Prostate gland (tissue), 2 donors: Measurements from ENCODE around the gene WNK4. TPM values are rescaled to one million over a fixed set of nuclear protein-coding genes. Genes with fewer than 3 reads are reported as not detected.

ENCODE experiments used
- DNase-seq: peaks from one replicate; pipeline ENCODE4 v3.0.0-alpha.2; 2019; ENCODE audit warnings: low spot score
- H3K27ac ChIP-seq, 2 donors: fragments of 200-600 bp; sonication (generic); 2 replicates each; pipeline ENCODE4 v1.5.1; 2017 to 2019
- H3K27me3 ChIP-seq: fragments of 200-600 bp; sonication (generic); replicated peaks from 2 replicates; pipeline ENCODE4 v1.5.1; 2019; ENCODE audit not compliant: insufficient read depth
- H3K36me3 ChIP-seq, 2 donors: fragments of 200-600 bp; sonication (generic); 1 replicate in 1 of 2; 2 replicates in 1 of 2; pipeline versions ENCODE4 v1.5.1 to v1.8.1; 2017 to 2019
- H3K4me1 ChIP-seq: fragments of 200-600 bp; sonication (generic); replicated peaks from 2 replicates; pipeline ENCODE4 v1.5.1; 2019
- H3K4me3 ChIP-seq, 2 donors: fragments of 200-600 bp; sonication (generic); 2 replicates each; pipeline ENCODE4 v1.5.1; 2017 to 2019
- H3K9me3 ChIP-seq: fragments of 200-600 bp; sonication (generic); 2 replicates; pipeline ENCODE4 v1.5.1; 2017
- POLR2A ChIP-seq: fragments of 450-650 bp; IDR thresholded peaks from one replicate; pipeline ENCODE4 v1.6.1; 2016; ENCODE audit warnings: antibody characterized with exemption, mild to moderate bottlenecking
- POLR2AphosphoS5 ChIP-seq: sonication (generic); formaldehyde crosslinking; IDR thresholded peaks from one replicate; pipeline ENCODE4 v1.6.1; 2017; ENCODE audit warnings: antibody characterized with exemption
- WGBS: methylation state at CpG from one replicate; pipeline ENCODE4 v1.1.5; 2018; 5-methylcytosine and 5-hydroxymethylcytosine counted together
- intact Hi-C: fragments of 100-400 bp; cut with DNase I; formaldehyde crosslinking; loops from one replicate; pipeline ENCODE4 v1.14.2; 2022
- microRNA-seq: library from miRNA; unstranded; fragments of <30 nt; microRNA quantifications from one replicate; pipeline ENCODE4, GENCODE V29; 2016
- small RNA-seq, 2 donors: library from RNA; depleted of rRNA; stranded (forward); fragments of <200 nt; gene quantifications; one replicate each; pipeline ENCODE3, GENCODE V24; 2016
- total RNA-seq, 2 donors: library from RNA; depleted of rRNA; stranded (reverse); fragments of >200 nt; gene quantifications; one replicate each; pipeline ENCODE4 v1.1.0, GENCODE V29; 2016
- TF ChIP-seq, protein P1 (sequence below), 4 experiments: fragments of 200-600 bp in 2 of 4; fragments of 450-650 bp in 2 of 4; sonication (generic) in 2 of 4; IDR thresholded peaks; 1 replicate in 3 of 4; 2 replicates in 1 of 4; pipeline ENCODE4 v1.5.1; 2016 to 2019; ENCODE audit warnings: antibody characterized with exemption in 4 of 4, mild to moderate bottlenecking in 2 of 4, moderate library complexity in 2 of 4

The WNK4 gene
- total RNA-seq, 2 donors from 2014 or later, result 24.7 to 28.9 TPM

DNA sequence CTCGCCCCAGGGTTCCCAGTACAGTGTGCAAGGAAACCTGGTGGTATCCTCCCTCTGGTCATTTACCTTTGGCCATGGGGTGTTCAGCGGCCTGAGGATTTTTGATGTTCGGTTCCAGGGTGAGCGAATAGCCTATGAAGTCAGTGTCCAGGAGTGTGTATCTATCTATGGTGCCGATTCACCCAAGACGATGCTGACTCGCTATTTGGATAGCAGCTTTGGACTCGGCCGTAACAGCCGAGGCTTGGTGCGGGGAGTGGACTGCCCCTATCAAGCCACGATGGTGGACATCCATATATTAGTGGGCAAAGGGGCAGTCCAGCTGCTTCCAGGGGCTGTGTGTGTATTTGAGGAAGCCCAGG, 65.1 kb downstream of the WNK4 start:
- no peaks in the 10 kb centered on the region for H3K36me3 ChIP-seq
- intact Hi-C loops, result loop anchor here (5.0 kb wide), 1 partner anchor 152 kb away; the partner anchor contains the start of gene RPL27
- no peak overlapping the region for H3K4me3 ChIP-seq
- no peak for DNase-seq
- no peak overlapping the region for H3K27ac ChIP-seq
- H3K9me3 ChIP-seq, result no peaks in the 10 kb centered on the region
- 87% methylated on average over 12 of the region's 12 CpGs for WGBS
- H3K27me3 ChIP-seq, result no peaks in the 10 kb centered on the region
- H3K4me1 ChIP-seq, result no peaks in the 10 kb centered on the region
- TF ChIP-seq, protein P1, sequence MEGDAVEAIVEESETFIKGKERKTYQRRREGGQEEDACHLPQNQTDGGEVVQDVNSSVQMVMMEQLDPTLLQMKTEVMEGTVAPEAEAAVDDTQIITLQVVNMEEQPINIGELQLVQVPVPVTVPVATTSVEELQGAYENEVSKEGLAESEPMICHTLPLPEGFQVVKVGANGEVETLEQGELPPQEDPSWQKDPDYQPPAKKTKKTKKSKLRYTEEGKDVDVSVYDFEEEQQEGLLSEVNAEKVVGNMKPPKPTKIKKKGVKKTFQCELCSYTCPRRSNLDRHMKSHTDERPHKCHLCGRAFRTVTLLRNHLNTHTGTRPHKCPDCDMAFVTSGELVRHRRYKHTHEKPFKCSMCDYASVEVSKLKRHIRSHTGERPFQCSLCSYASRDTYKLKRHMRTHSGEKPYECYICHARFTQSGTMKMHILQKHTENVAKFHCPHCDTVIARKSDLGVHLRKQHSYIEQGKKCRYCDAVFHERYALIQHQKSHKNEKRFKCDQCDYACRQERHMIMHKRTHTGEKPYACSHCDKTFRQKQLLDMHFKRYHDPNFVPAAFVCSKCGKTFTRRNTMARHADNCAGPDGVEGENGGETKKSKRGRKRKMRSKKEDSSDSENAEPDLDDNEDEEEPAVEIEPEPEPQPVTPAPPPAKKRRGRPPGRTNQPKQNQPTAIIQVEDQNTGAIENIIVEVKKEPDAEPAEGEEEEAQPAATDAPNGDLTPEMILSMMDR (IDR thresholded peaks at IDR 0.05), result no peak
- no peak for TF ChIP-seq POLR2A
- no peak for TF ChIP-seq POLR2AphosphoS5

DNA sequence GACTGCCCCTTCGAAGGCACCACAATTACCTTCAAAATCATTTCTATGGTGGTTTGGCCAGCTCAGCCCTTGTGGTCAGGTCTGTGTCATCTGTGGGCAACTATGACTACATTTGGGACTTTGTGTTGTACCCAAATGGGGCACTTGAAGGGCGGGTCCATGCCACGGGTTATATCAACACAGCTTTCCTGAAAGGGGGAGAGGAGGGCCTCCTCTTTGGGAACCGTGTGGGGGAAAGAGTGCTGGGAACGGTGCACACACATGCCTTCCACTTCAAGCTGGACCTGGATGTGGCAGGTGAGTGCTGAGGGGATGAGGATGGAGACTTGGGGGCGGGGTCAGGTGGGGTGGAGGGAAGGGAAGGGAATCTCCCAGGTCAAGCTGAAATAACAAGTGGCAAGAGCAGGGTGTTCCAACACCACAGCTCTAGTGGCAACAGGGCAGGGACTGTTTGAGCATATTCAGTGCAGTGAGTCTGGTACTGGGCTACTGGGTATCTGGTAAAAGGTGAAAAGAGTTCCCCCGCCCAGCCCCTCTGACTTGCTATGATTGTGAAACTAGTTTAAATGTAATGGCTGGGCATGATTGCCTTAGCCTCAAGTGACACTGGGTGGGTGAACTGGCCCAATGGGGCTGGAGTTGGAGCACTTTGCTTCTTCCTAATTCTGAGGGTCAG, 65.6 kb downstream of the WNK4 start:
- TF ChIP-seq, protein P1 (IDR thresholded peaks at IDR 0.05), result no peak
- no peak for TF ChIP-seq POLR2A
- no peak for TF ChIP-seq POLR2AphosphoS5
- H3K9me3 ChIP-seq, result no peaks in the 10 kb centered on the region
- no peaks in the 10 kb centered on the region for H3K27me3 ChIP-seq
- no peaks in the 10 kb centered on the region for H3K36me3 ChIP-seq
- intact Hi-C loops, result loop anchor here (5.0 kb wide), 1 partner anchor 151 kb away; the partner anchor contains the start of gene RPL27
- no peak for DNase-seq
- H3K4me3 ChIP-seq, result no peak overlapping the region
- H3K27ac ChIP-seq, result no peak overlapping the region
- H3K4me1 ChIP-seq, result no peaks in the 10 kb centered on the region
- WGBS, result 60% methylated on average over 7 of the region's 7 CpGs

Small RNAs within 50 kb of the gene (microRNA-seq; reads per million reads assigned to microRNA genes)
- gene MIR6781, result not detected

Small RNAs within 50 kb of the gene (small RNA-seq; reads per million reads assigned to genes)
- gene HMGN2P15, result 0 reads per million in 2 donors
- gene MIR6781, result 0 reads per million in 2 donors

Other genes starting within 250 kb of the WNK4 start
- 100 to 1,000 TPM in 1 of 2 donors, 10 to 100 TPM in 1; 81.5 to 123 TPM for gene NAGLU, start 244.4 kb upstream of the WNK4 start, total RNA-seq
- gene HSD17B1, start 227.7 kb upstream of the WNK4 start, total RNA-seq, result 10 to 100 TPM in 1 of 2 donors, 1 to 10 TPM in 1; 4.1 to 16.2 TPM
- gene COASY, start 218.5 kb upstream of the WNK4 start, total RNA-seq, result 10 to 100 TPM; 52.6 to 80.5 TPM
- 10 to 100 TPM; 28.1 to 52.3 TPM for gene MLX, start 213.5 kb upstream of the WNK4 start, total RNA-seq
- 10 to 100 TPM in 1 of 2 donors, 1 to 10 TPM in 1; 2.9 to 11.2 TPM for gene PSMC3IP, start 202.9 kb upstream of the WNK4 start, total RNA-seq
- 100 to 1,000 TPM in 1 of 2 donors, 10 to 100 TPM in 1; 92.8 to 126 TPM for gene RETREG3, start 171.2 kb upstream of the WNK4 start, total RNA-seq
- 10 to 100 TPM; 38.7 to 78.4 TPM for gene TUBG1, start 170.9 kb upstream of the WNK4 start, total RNA-seq
- 10 to 100 TPM; 36.8 to 57.7 TPM for gene TUBG2, start 121.3 kb upstream of the WNK4 start, total RNA-seq
- gene PLEKHH3, start 103.6 kb upstream of the WNK4 start, total RNA-seq, result 100 to 1,000 TPM in 1 of 2 donors, 10 to 100 TPM in 1; 87.4 to 102 TPM
- gene CCR10, start 98.8 kb upstream of the WNK4 start, total RNA-seq, result 1 to 10 TPM; 1.2 to 10.0 TPM
- 1 to 10 TPM; 1.9 to 9.9 TPM for gene CNTNAP1, start 98.1 kb upstream of the WNK4 start, total RNA-seq
- gene EZH1, start 35.6 kb upstream of the WNK4 start, total RNA-seq, result 10 to 100 TPM; 28.5 to 61.2 TPM
- gene RAMP2, start 19.4 kb upstream of the WNK4 start, total RNA-seq, result 10 to 100 TPM; 16.3 TPM
- gene VPS25, start 7.2 kb upstream of the WNK4 start, total RNA-seq, result 10 to 100 TPM; 57.4 to 91.8 TPM
- gene COA3, start 18.1 kb downstream of the WNK4 start, total RNA-seq, result 100 to 1,000 TPM in 1 of 2 donors, 10 to 100 TPM in 1; 70.4 to 167 TPM
- 1 to 10 TPM; 1.4 to 7.7 TPM for gene CNTD1, start 18.3 kb downstream of the WNK4 start, total RNA-seq
- 100 to 1,000 TPM in 1 of 2 donors, 10 to 100 TPM in 1; 93.9 to 139 TPM for gene BECN1, start 43.7 kb downstream of the WNK4 start, total RNA-seq
- gene PSME3, start 52.8 kb downstream of the WNK4 start, total RNA-seq, result 10 to 100 TPM; 68.5 to 71.1 TPM
- 1 to 10 TPM in 1 of 2 donors, under 1 TPM in 1; 0.27 to 4.9 TPM for gene AOC2, start 64.0 kb downstream of the WNK4 start, total RNA-seq
- 10 to 100 TPM; 20.7 to 57.7 TPM for gene AOC3, start 70.6 kb downstream of the WNK4 start, total RNA-seq
- gene G6PC1, start 120.2 kb downstream of the WNK4 start, total RNA-seq, result not detected
- gene AARSD1, start 183.8 kb downstream of the WNK4 start, total RNA-seq, result 10 to 100 TPM; 34.2 to 48.4 TPM
- gene PTGES3L, start 199.5 kb downstream of the WNK4 start, total RNA-seq, result 1 to 10 TPM; 3.4 to 3.9 TPM
- 10 to 100 TPM; 26.7 to 28.5 TPM for gene RUNDC1, start 200.0 kb downstream of the WNK4 start, total RNA-seq
- 1,000 to 10,000 TPM in 1 of 2 donors, 100 to 1,000 TPM in 1; 571 to 1,082 TPM for gene RPL27, start 217.8 kb downstream of the WNK4 start, total RNA-seq
- 10 to 100 TPM; 35.6 to 40.1 TPM for gene IFI35, start 226.2 kb downstream of the WNK4 start, total RNA-seq
- gene VAT1, start 241.8 kb downstream of the WNK4 start, total RNA-seq, result 100 to 1,000 TPM in 1 of 2 donors, 10 to 100 TPM in 1; 89.1 to 255 TPM
- gene RND2, start 244.6 kb downstream of the WNK4 start, total RNA-seq, result 1 to 10 TPM; 1.6 to 4.3 TPM